ENCODE measurements around the gene CDYL.
"Not testable (repeated sequence)": the region's sequence is repeated elsewhere in the genome, so short reads cannot be mapped to it uniquely, and the experiment has no call there.

The CDYL gene

GRCh38 chr6:4806337-4806725 lies 30.1 kb downstream of the CDYL start:
- DNase-seq = no peak

GRCh38 chr6:4806791-4807190 lies 30.6 kb downstream of the CDYL start:
- no peak for DNase-seq

GRCh38 chr6:4808396-4808795 lies 32.2 kb downstream of the CDYL start:
- DNase-seq = no peak

- no peak for DNase-seq
Observed at GRCh38 chr6:4809999-4810918, 34.1 kb downstream of the CDYL start.

GRCh38 chr6:4812068-4812467 lies 35.9 kb downstream of the CDYL start:
- DNase-seq = no peak

GRCh38 chr6:4813055-4813454 lies 36.9 kb downstream of the CDYL start:
- no peak for DNase-seq

- DNase-seq = no peak
Observed at GRCh38 chr6:4814212-4814611, 38.0 kb downstream of the CDYL start.

- DNase-seq = no peak
Observed at GRCh38 chr6:4814987-4815386, 38.8 kb downstream of the CDYL start.

- no peak for DNase-seq
Observed at GRCh38 chr6:4815584-4815983, 39.4 kb downstream of the CDYL start.

GRCh38 chr6:4816904-4817303 lies 40.7 kb downstream of the CDYL start:
- no peak for DNase-seq

- DNase-seq = no peak
Observed at GRCh38 chr6:4817551-4817950, 41.3 kb downstream of the CDYL start.

GRCh38 chr6:4818272-4818938 lies 42.2 kb downstream of the CDYL start:
- DNase-seq = no peak

GRCh38 chr6:4819706-4820283 lies 43.6 kb downstream of the CDYL start:
- DNase-seq = no peak

GRCh38 chr6:4820704-4821276 lies 44.6 kb downstream of the CDYL start:
- DNase-seq = no peak

GRCh38 chr6:4822476-4822875 lies 46.3 kb downstream of the CDYL start:
- no peak for DNase-seq

GRCh38 chr6:4828187-4828698 lies 52.0 kb downstream of the CDYL start:
- DNase-seq = no peak

- no peak for DNase-seq
Observed at GRCh38 chr6:4829089-4829488, 52.9 kb downstream of the CDYL start.

GRCh38 chr6:4835540-4835939 lies 59.3 kb downstream of the CDYL start:
- not testable (repeated sequence) for DNase-seq

GRCh38 chr6:4840169-4840568 lies 64.0 kb downstream of the CDYL start:
- DNase-seq = no peak

- no peak for DNase-seq
Observed at GRCh38 chr6:4844108-4844507, 67.9 kb downstream of the CDYL start.

- DNase-seq = no peak
Observed at GRCh38 chr6:4846387-4846786, 70.2 kb downstream of the CDYL start.

- no peak for DNase-seq
Observed at GRCh38 chr6:4848382-4849068, 72.3 kb downstream of the CDYL start.
